Measurements from ENCODE around the gene CCDC97. TPM values are rescaled to one million over a fixed set of nuclear protein-coding genes. Genes with fewer than 3 reads are reported as not detected.
"Not testable (repeated sequence)": the region's sequence is repeated elsewhere in the genome, so short reads cannot be mapped to it uniquely, and the experiment has no call there.

Gene CCDC97
- total RNA-seq, 4 donors from 2014 or later = 10.1 to 22.4 (median 15.4) TPM

- no peak for DNase-seq
- intact Hi-C loops (cut with DNase I; ENCODE audit: low total_unique reads) = no loop called here
- H3K4me1 ChIP-seq = peaks cover 6 to 27% (median 13%) of the 10 kb centered on the region in 4 donors
- H3K27me3 ChIP-seq = no peaks in the 10 kb centered on the region
- H3K9me3 ChIP-seq = no peaks in the 10 kb centered on the region
- in situ Hi-C loops (cut with MboI; ENCODE audit: low pct_ligation_motif_present in 1 of 4, low pct_unique_long_range_greater_than_20kb in 1 of 4, low sequenced_read_pairs in 3 of 4) = no loop called here
- WGBS, 2 donors (ENCODE audit: low coverage in 1 of 2) = 48 to 65% methylated on average over 4 to 6 of the region's 6 CpGs
- no peak overlapping the region for H3K4me3 ChIP-seq
- TF ChIP-seq POLR2A (IDR thresholded peaks at IDR 0.05) = no peak
- no peak for TF ChIP-seq EP300 (IDR thresholded peaks at IDR 0.05; ENCODE audit: low read depth)
- TF ChIP-seq POLR2AphosphoS5 (IDR thresholded peaks at IDR 0.05) = no peak
- TF ChIP-seq, protein P1, sequence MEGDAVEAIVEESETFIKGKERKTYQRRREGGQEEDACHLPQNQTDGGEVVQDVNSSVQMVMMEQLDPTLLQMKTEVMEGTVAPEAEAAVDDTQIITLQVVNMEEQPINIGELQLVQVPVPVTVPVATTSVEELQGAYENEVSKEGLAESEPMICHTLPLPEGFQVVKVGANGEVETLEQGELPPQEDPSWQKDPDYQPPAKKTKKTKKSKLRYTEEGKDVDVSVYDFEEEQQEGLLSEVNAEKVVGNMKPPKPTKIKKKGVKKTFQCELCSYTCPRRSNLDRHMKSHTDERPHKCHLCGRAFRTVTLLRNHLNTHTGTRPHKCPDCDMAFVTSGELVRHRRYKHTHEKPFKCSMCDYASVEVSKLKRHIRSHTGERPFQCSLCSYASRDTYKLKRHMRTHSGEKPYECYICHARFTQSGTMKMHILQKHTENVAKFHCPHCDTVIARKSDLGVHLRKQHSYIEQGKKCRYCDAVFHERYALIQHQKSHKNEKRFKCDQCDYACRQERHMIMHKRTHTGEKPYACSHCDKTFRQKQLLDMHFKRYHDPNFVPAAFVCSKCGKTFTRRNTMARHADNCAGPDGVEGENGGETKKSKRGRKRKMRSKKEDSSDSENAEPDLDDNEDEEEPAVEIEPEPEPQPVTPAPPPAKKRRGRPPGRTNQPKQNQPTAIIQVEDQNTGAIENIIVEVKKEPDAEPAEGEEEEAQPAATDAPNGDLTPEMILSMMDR (IDR thresholded peaks at IDR 0.05) = no peak
- no peaks in the 10 kb centered on the region for H3K36me3 ChIP-seq
- peak overlapping the region; percentile 21 to 41 (median 38) for H3K27ac ChIP-seq
These were observed 57.9 kb downstream of the CCDC97 start for GRCh38 chr19:41367848-41368301.

GRCh38 chr19:41369769-41370168 is 59.8 kb downstream of the CCDC97 start:
- Histone ChIP-seq H3K27ac (no peak overlapping the region), H3K36me3 (no peaks in the 10 kb centered on the region), H3K4me3 (no peak overlapping the region), H3K27me3 (no peaks in the 10 kb centered on the region), H3K9me3 (no peaks in the 10 kb centered on the region), H3K4me1 (peaks cover 5 to 29% (median 11%) of the 10 kb centered on the region in 4 donors)
- 81 to 97% methylated on average over 2 of the region's 2 CpGs for WGBS, 2 donors (ENCODE audit: low coverage in 1 of 2)
- in situ Hi-C loops (cut with MboI; ENCODE audit: low pct_ligation_motif_present in 1 of 4, low pct_unique_long_range_greater_than_20kb in 1 of 4, low sequenced_read_pairs in 3 of 4) = no loop called here
- intact Hi-C loops (cut with DNase I; ENCODE audit: low total_unique reads) = no loop called here
- no peak for DNase-seq
- TF ChIP-seq POLR2A (IDR thresholded peaks at IDR 0.05) = no peak
- TF ChIP-seq, protein P1 (IDR thresholded peaks at IDR 0.05) = no peak

GRCh38 chr19:41371119-41371518 is 61.1 kb downstream of the CCDC97 start:
- intact Hi-C loops (cut with DNase I; ENCODE audit: low total_unique reads) = not testable (repeated sequence)

GRCh38 chr19:41371541-41371940 is 61.6 kb downstream of the CCDC97 start:
- no peaks in the 10 kb centered on the region for H3K36me3 ChIP-seq
- no peak overlapping the region for H3K27ac ChIP-seq
- no peak for TF ChIP-seq EP300 (IDR thresholded peaks at IDR 0.05; ENCODE audit: low read depth)
- no peak for TF ChIP-seq POLR2A (IDR thresholded peaks at IDR 0.05)
- H3K4me3 ChIP-seq = no peak overlapping the region
- DNase-seq = no peak
- no peaks in the 10 kb centered on the region for H3K27me3 ChIP-seq
- no peaks in the 10 kb centered on the region for H3K9me3 ChIP-seq
- WGBS, 2 donors (ENCODE audit: low coverage in 1 of 2) = 93 to 98% methylated on average over 8 of the region's 8 CpGs
- peaks cover 5 to 36% (median 15%) of the 10 kb centered on the region in 4 donors for H3K4me1 ChIP-seq
- in situ Hi-C loops (cut with MboI; ENCODE audit: low pct_ligation_motif_present in 1 of 4, low pct_unique_long_range_greater_than_20kb in 1 of 4, low sequenced_read_pairs in 3 of 4) (no loop called here), intact Hi-C loops (cut with DNase I; ENCODE audit: low total_unique reads) (no loop called here)

More at GRCh38 chr19:41371119-41371518, 61.1 kb downstream of the CCDC97 start:
- H3K36me3 ChIP-seq; H3K27me3 ChIP-seq; in situ Hi-C loops (cut with MboI; ENCODE audit: low pct_ligation_motif_present in 1 of 4, low pct_unique_long_range_greater_than_20kb in 1 of 4, low sequenced_read_pairs in 3 of 4); H3K27ac ChIP-seq; DNase-seq; H3K4me3 ChIP-seq; H3K9me3 ChIP-seq: not testable (repeated sequence)
- WGBS, 2 donors (ENCODE audit: low coverage in 1 of 2) = 96% methylated on average over 5 of the region's 5 CpGs; no CpG with 5 or more reads in 1 of the 2 donors
- H3K4me1 ChIP-seq = peaks cover 5 to 32% (median 14%) of the 10 kb centered on the region in 4 donors

DNA sequence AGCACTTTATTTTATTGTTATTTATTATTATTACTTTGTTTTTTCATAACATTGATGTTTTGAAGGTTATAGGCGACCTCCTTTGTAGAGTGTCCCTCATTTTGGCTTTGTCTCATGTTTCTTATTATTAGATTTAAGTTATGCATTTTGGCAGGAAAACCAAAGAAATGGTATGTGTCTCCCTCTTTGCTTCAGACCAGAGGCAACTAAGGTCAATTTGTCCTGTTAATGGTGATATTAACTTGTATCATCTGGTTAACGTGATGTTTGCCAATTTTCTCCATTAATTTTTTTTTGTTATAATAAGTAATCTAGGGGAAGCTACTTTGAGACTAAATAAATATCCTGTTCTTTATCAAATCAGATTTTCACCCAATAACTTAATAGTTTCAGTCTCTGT is 62.5 kb downstream of the CCDC97 start:
- no peaks in the 10 kb centered on the region for H3K9me3 ChIP-seq
- no peaks in the 10 kb centered on the region for H3K36me3 ChIP-seq
- peaks cover 5 to 34% (median 19%) of the 10 kb centered on the region in 4 donors for H3K4me1 ChIP-seq
- in situ Hi-C loops (cut with MboI; ENCODE audit: low pct_ligation_motif_present in 1 of 4, low pct_unique_long_range_greater_than_20kb in 1 of 4, low sequenced_read_pairs in 3 of 4) (no loop called here), intact Hi-C loops (cut with DNase I; ENCODE audit: low total_unique reads) (no loop called here)
- H3K27ac ChIP-seq = no peak overlapping the region
- 82 to 88% methylated on average over 2 of the region's 2 CpGs for WGBS, 2 donors (ENCODE audit: low coverage in 1 of 2)
- no peak for TF ChIP-seq POLR2AphosphoS5 (IDR thresholded peaks at IDR 0.05)
- TF ChIP-seq, protein P1 (IDR thresholded peaks at IDR 0.05) = no peak
- no peak for TF ChIP-seq POLR2A (IDR thresholded peaks at IDR 0.05)
- no peak for TF ChIP-seq EP300 (IDR thresholded peaks at IDR 0.05; ENCODE audit: low read depth)
- H3K4me3 ChIP-seq = no peak overlapping the region
- DNase-seq = no peak
- H3K27me3 ChIP-seq = no peaks in the 10 kb centered on the region
